Duodenal mucosa (tissue), 2 donors: ENCODE data around the gene MBNL2.

ENCODE experiments used
- H3K27ac ChIP-seq: one replicate; pipeline ENCODE4 v1.7.0; 2013; ENCODE audit warnings: low read depth, low read length
- H3K27me3 ChIP-seq, 2 donors: one replicate each; pipeline ENCODE4 v1.7.0; 2013; ENCODE audit warnings: low read length in 2 of 2, control low read depth in 1 of 2; ENCODE audit not compliant: insufficient read depth in 2 of 2, control insufficient read depth in 1 of 2
- H3K36me3 ChIP-seq, 2 donors: one replicate each; pipeline ENCODE4 v1.7.0; 2013; ENCODE audit warnings: low read length in 2 of 2, control low read depth in 1 of 2; ENCODE audit not compliant: insufficient read depth in 2 of 2, control insufficient read depth in 1 of 2
- H3K4me1 ChIP-seq, 2 donors: one replicate each; pipeline ENCODE4 v1.7.0; 2013; ENCODE audit warnings: low read length in 2 of 2, control low read depth in 1 of 2; ENCODE audit not compliant: insufficient read depth in 2 of 2, control insufficient read depth in 1 of 2
- H3K4me3 ChIP-seq, 2 donors: one replicate each; pipeline ENCODE4 v1.7.0; 2013; ENCODE audit warnings: low read length in 2 of 2, low read depth in 1 of 2
- H3K9ac ChIP-seq, 2 donors: one replicate each; pipeline ENCODE4 v1.7.0; 2013; ENCODE audit warnings: low read length in 2 of 2, low read depth in 1 of 2
- H3K9me3 ChIP-seq, 2 donors: one replicate each; pipeline ENCODE4 v1.7.0; 2013; ENCODE audit warnings: low read length in 2 of 2, control low read depth in 1 of 2; ENCODE audit not compliant: control insufficient read depth in 1 of 2

The MBNL2 gene

DNA sequence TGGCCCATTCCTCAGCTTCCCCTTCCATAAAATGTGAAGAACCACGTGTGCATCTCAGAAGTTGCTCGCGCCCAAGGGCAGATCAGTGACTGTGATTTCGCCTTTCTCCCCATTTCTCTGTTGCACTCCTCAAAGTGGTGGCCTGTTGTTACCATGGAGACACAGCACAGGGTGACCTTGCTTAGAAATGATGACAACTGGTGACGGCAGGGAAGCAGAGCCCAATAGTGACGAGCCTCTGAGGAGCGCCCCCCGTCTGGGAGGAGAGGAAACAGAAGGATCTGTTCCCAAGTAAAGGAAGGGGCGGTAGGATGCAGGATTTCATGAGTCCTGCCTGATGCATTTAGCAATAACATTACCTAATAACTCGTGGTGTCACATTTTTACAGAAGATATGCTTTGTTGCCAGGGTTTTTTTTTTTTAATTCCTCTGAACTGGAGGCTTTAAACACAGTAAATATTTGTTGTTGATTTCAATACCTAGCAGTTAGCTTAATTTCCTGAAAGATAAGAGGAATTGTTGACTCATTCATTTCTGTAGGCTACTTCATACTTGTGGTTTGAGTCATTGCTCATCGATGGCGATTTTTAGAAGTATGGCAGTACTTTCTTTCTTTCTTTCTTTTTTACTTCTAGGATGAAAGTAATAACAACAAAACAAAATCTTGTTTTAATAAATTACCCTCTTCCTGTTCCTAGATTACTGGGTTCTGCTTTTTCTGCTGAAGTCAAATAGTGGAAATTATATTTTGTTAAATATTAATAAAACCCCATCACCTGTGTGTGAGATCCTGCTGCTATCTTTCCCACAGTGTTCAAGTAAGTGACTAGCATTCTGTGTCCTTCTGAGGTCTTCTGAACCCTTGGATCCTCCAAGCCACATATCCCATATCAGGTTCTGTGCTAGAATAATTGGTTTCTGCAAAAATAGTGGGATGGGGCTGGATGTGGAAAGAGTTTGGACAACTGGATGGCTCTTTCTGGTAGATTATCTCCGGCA lies 36.0 kb downstream of the MBNL2 start:
- H3K27ac ChIP-seq, result peak overlapping the region; percentile 22
- H3K4me1 ChIP-seq, result peaks cover 43 to 55% of the 10 kb centered on the region in 2 donors
- H3K9ac ChIP-seq, result no peak overlapping the region

DNA sequence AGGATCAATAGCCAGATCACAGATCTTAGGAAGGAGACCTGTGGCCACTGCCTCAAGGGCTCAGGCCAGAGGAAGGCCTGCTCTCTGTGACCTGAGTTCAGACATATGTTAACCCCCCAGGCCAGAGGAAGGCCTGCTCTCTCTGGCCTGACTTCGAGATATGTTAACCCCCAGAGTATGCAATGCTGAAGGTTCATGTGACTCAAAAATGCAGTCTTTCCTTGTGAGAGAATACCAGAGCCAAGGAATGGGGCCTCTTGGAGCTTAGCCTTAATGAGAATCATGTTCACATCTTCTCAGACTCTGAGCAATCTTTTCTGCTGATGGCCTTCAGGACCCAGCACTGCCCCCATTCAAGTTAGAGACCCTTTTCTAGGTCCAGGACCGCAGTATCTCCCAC lies 36.7 kb downstream of the MBNL2 start:
- Histone ChIP-seq H3K9ac (no peak overlapping the region), H3K36me3 (no peaks in the 10 kb centered on the region), H3K27me3 (no peaks in the 10 kb centered on the region), H3K4me3 (no peak overlapping the region), H3K27ac (no peak overlapping the region), H3K9me3 (no peaks in the 10 kb centered on the region), H3K4me1 (peaks cover 43 to 55% of the 10 kb centered on the region in 2 donors)

More for the DNA sequence above, 36.0 kb downstream of the MBNL2 start:
- Histone ChIP-seq H3K4me3 (no peak overlapping the region), H3K9me3 (no peaks in the 10 kb centered on the region), H3K27me3 (no peaks in the 10 kb centered on the region), H3K36me3 (no peaks in the 10 kb centered on the region)

DNA sequence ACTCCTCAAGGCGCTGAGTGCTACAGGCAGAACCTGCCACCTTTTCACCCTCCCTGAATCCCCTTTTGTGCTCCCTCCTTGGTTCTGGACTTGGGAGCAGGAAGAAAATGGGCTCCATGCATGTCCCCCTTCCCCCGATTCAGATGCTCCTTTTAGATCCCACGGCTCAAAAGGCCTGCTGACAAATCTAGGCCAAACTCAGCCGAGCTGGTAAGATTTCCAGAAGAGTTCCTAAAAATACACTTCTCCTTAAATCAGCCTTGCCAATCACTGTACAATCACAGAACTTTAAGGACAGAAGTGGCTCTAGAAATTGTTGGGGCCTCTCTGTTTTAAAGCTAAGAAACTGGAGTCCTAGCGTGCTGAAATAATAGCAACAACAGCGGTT lies 37.3 kb downstream of the MBNL2 start:
- no peaks in the 10 kb centered on the region for H3K27me3 ChIP-seq
- H3K4me1 ChIP-seq, result peaks cover 43 to 55% of the 10 kb centered on the region in 2 donors
- no peak overlapping the region for H3K9ac ChIP-seq
- no peaks in the 10 kb centered on the region for H3K9me3 ChIP-seq
- H3K36me3 ChIP-seq, result no peaks in the 10 kb centered on the region
- H3K27ac ChIP-seq, result no peak overlapping the region
- no peak overlapping the region for H3K4me3 ChIP-seq

DNA sequence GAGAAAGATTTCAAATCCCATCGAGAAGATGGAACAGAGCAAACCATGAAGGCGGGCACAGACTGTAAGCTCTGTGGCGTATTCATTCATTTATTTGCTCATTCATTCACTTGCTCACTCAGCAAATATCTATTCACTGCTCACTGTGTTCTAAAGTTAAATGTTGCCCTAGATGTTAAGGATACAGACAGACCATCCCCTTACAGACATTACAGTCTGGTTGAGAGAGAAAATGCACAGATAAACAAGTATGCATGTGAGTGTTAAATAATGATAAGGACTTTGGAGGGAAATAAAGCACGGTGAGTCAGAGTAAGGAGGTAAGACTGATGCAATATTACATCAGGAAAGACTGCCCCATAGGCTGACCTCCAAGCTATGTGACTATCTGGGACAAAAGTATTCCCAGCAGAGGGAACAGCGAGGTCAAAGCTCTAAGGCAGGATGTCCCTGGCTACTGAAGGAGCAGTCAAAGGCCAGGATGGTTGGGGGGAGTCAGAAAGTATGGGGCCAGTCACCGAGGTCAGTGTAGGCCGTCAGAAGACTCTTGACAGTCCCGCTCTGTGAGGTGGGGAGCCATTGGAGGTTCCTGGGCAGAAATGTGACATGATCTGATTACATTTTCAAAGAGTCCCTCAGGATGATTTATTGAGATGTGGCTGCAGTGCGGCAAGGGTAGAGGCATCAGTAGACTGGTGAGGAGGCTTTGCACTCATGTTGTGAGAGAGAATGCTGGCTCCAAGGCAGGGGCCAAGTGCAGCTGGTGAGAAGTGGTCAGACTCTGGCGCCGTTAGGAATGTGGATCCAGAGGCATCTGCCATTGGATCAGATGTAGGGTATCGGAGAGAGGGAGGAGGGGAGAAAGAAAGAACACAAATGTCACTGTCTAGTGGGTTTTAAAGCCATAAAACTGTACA lies 37.9 kb downstream of the MBNL2 start:
- no peak overlapping the region for H3K9ac ChIP-seq
- peaks cover 43 to 55% of the 10 kb centered on the region in 2 donors for H3K4me1 ChIP-seq
- H3K4me3 ChIP-seq, result no peak overlapping the region
- H3K27ac ChIP-seq, result no peak overlapping the region
- no peaks in the 10 kb centered on the region for H3K36me3 ChIP-seq
- no peaks in the 10 kb centered on the region for H3K9me3 ChIP-seq
- H3K27me3 ChIP-seq, result no peaks in the 10 kb centered on the region

DNA sequence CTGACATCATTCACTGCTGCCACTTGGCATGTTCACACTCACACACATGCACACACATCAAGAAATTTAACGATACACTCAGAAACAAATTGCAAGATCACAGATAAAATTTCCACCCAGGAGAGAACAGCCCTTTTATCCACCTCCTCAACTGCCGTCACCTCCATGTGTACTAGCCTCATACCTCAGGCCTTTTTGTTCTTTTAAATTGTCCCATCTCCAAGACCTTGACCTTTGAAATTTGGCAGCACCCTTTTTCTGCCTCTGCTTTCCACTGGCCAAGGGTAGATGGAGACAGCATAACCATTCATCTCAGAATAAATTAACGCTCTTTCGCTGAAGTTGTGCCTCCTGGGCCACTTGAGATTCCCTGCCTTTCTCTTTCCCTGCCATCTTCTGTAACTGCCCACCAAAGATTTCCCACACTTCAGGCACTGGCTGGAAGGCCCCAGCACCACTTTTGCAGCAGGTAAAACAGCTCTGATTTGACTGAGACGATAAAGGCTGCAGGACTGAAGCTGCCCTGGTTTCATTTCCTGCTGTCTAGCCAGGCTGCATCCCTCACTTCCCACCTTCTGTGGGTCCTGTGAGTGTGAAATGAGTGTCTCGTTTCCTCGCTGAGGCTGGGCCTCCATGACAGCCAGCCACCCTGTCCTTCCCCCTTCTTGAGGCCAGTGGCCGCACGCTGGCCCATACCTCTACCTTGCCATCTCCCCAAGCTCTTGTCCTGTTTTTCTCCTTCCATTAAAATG lies 39.3 kb downstream of the MBNL2 start:
- Histone ChIP-seq H3K9me3 (no peaks in the 10 kb centered on the region), H3K27ac (no peak overlapping the region), H3K9ac (no peak overlapping the region), H3K4me1 (peaks cover 42 to 49% of the 10 kb centered on the region in 2 donors), H3K4me3 (no peak overlapping the region), H3K36me3 (no peaks in the 10 kb centered on the region), H3K27me3 (no peaks in the 10 kb centered on the region)

DNA sequence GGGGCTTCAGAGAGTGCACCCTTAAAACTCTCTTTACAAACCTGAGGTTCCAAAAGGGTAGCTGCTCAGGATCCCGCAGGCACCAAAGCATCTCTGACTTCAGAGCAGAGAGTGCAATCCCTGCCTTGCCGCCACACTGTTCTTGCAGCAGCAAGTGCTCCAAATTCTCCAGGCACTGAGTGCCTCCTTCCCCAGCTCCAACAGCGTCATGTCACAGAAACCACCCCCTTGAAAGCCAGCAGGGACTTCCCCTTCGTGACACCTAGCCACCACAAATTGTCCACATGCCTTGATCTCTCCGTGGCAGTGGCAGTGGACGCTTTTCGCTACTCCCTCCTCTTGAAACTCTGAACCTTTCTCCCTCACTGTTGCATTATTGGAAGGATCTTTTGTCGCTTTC lies 39.9 kb downstream of the MBNL2 start:
- Histone ChIP-seq H3K36me3 (no peaks in the 10 kb centered on the region), H3K4me1 (peaks cover 38 to 43% of the 10 kb centered on the region in 2 donors), H3K27me3 (no peaks in the 10 kb centered on the region), H3K27ac (no peak overlapping the region), H3K9ac (no peak overlapping the region), H3K4me3 (no peak overlapping the region), H3K9me3 (no peaks in the 10 kb centered on the region)

DNA sequence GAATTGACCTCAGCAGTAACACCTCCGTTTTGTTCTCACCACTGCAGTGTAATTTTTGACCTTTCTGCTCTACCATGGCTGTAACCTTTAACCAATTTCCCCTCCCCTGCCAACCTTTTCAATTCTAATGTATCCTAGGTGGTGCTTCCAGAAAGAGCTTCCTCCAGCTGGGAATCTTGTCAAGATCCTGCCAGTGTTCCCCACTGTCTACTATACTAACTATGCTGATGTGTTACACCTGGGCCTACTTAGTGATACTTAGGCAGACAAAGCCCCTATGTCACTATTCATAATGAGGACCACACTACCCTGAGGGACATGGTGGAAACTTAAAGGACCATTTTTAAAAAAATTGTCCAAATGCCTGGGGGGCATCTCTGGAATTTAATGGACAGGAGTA lies 41.0 kb downstream of the MBNL2 start:
- H3K27ac ChIP-seq, result no peak overlapping the region
- no peak overlapping the region for H3K4me3 ChIP-seq
- H3K9ac ChIP-seq, result no peak overlapping the region
- peaks cover 29 to 32% of the 10 kb centered on the region in 2 donors for H3K4me1 ChIP-seq
- no peaks in the 10 kb centered on the region for H3K27me3 ChIP-seq
- no peaks in the 10 kb centered on the region for H3K36me3 ChIP-seq
- no peaks in the 10 kb centered on the region for H3K9me3 ChIP-seq

DNA sequence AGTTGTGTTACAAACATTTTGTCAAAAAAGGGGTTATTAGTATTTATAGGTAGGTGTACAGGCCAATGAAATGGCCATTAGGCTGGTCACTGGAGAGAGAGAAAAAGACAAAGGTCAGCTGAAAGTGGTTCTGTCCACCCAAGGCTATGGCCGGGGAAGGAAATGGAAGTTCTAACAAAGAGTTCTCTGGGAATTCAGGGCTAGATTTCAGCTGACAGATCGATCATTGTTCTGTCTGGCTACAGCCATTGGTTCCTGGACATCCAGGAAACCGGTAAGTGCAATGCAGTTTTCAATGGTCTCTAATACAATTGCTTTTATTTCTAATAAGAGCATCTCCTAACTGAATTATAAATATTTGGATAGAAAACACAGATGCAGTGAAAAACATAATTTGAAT lies 42.5 kb downstream of the MBNL2 start:
- Histone ChIP-seq H3K4me3 (no peak overlapping the region), H3K9ac (no peak overlapping the region), H3K27me3 (no peaks in the 10 kb centered on the region), H3K9me3 (no peaks in the 10 kb centered on the region), H3K4me1 (peaks cover 24% of the 10 kb centered on the region in 2 donors), H3K36me3 (no peaks in the 10 kb centered on the region), H3K27ac (no peak overlapping the region)

DNA sequence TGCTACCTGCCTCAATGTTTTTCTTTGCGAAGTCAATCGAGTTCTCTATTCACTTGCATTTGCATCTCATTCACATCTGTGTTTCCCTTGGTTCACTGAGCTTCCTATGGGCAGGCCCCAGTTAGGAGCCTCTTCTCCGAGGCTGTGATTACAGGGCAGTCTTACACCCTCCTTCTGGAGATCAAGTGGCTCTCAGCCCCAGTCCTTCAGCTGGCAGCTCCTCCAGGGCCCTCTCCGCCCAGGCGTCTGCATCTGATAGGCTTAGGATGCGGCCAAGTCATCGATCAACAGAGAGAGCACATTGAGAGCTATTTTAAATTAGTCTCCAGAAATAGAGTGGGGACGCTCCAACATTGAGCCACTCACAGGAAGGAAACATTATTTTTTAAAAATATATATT lies 44.2 kb downstream of the MBNL2 start:
- Histone ChIP-seq H3K27ac (no peak overlapping the region), H3K9ac (no peak overlapping the region), H3K9me3 (no peaks in the 10 kb centered on the region), H3K4me1 (peaks cover 7 to 8% of the 10 kb centered on the region in 2 donors), H3K4me3 (no peak overlapping the region), H3K27me3 (no peaks in the 10 kb centered on the region), H3K36me3 (no peaks in the 10 kb centered on the region)
